ENCODE data around the gene NCL.

The NCL gene

DNA sequence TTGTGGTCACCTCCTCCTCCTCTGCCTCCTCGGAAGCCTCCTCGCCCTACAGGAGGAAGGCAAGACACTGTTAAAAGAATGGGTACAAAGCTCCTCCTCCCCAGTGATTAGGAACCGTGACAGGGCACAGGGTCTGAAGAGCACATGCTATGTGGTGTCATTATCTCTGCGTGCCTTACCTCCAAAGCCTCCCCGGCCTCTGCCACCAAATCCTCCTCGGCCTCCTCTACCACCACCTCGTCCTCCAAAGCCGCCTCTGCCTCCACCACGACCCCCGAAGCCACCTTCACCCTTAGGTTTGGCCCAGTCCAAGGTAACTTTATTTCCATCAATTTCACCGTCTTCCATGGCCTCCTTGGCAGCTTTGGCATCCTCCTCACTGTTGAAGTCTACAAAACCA lies 9.1 kb downstream of the NCL start:
- Histone ChIP-seq H2AFZ (ENCODE audit: low read depth) (no peak overlapping the region), H3K27me3 (ENCODE audit: insufficient read depth, low read depth) (no peaks in the 10 kb centered on the region), H3K4me3 (IDR thresholded peaks at IDR 0.05; ENCODE audit: insufficient read depth, low read depth, low read length) (no peak overlapping the region), H3K9ac (no peak overlapping the region), H3K4me1 (ENCODE audit: low read depth, poor library complexity, severe bottlenecking) (peaks cover 24% of the 10 kb centered on the region), H4K20me1 (ENCODE audit: insufficient read depth) (peaks cover 51% of the 10 kb centered on the region), H3K27ac (peak overlapping the region; percentile 4; the same call in 1 of the 2 replicates), H3K36me3 (ENCODE audit: insufficient read depth) (peaks cover 52% of the 10 kb centered on the region; the same call in 1 of the 2 replicates), H3K4me2 (no peak overlapping the region), H3K79me2 (ENCODE audit: insufficient read depth, low read depth) (peaks cover 36% of the 10 kb centered on the region)
- TF ChIP-seq, protein P1, sequence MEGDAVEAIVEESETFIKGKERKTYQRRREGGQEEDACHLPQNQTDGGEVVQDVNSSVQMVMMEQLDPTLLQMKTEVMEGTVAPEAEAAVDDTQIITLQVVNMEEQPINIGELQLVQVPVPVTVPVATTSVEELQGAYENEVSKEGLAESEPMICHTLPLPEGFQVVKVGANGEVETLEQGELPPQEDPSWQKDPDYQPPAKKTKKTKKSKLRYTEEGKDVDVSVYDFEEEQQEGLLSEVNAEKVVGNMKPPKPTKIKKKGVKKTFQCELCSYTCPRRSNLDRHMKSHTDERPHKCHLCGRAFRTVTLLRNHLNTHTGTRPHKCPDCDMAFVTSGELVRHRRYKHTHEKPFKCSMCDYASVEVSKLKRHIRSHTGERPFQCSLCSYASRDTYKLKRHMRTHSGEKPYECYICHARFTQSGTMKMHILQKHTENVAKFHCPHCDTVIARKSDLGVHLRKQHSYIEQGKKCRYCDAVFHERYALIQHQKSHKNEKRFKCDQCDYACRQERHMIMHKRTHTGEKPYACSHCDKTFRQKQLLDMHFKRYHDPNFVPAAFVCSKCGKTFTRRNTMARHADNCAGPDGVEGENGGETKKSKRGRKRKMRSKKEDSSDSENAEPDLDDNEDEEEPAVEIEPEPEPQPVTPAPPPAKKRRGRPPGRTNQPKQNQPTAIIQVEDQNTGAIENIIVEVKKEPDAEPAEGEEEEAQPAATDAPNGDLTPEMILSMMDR (conservative IDR thresholded peaks at IDR 0.05; ENCODE audit: low read depth, low read length): no peak

DNA sequence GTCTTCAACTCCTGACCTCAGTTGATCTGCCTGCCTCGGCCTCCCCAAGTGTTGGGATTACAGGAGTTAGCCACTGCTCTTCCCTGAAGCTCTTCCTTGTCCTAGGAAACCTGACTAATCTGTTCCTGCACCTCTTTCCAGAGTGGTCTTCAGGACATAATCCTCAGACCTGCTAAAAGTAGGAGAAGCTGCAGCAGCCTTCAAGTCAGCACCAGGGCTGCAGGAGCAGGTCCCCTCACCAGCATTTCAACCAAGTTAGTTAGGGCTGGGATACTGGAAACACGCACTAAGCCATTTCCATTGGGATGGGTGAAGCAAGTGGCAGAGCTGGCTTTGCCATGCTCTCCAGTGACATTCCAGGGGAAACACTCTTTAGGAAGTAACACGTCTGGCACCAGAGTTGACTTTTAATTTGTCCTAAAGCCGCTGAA lies 9.9 kb downstream of the NCL start:
- Histone ChIP-seq H3K4me1 (ENCODE audit: low read depth, poor library complexity, severe bottlenecking) (peaks cover 17% of the 10 kb centered on the region), H2AFZ (ENCODE audit: low read depth) (no peak overlapping the region), H3K79me2 (ENCODE audit: insufficient read depth, low read depth) (peaks cover 28% of the 10 kb centered on the region), H3K36me3 (ENCODE audit: insufficient read depth) (peaks cover 50% of the 10 kb centered on the region; the same call in 1 of the 2 replicates), H3K4me2 (no peak overlapping the region), H3K4me3 (IDR thresholded peaks at IDR 0.05; ENCODE audit: insufficient read depth, low read depth, low read length) (no peak overlapping the region), H4K20me1 (ENCODE audit: insufficient read depth) (peaks cover 43% of the 10 kb centered on the region), H3K27ac (peak overlapping the region; percentile 1; the same call in 1 of the 2 replicates), H3K27me3 (ENCODE audit: insufficient read depth, low read depth) (no peaks in the 10 kb centered on the region), H3K9ac (no peak overlapping the region)
- TF ChIP-seq, protein P1 (conservative IDR thresholded peaks at IDR 0.05; ENCODE audit: low read depth, low read length): no peak

DNA sequence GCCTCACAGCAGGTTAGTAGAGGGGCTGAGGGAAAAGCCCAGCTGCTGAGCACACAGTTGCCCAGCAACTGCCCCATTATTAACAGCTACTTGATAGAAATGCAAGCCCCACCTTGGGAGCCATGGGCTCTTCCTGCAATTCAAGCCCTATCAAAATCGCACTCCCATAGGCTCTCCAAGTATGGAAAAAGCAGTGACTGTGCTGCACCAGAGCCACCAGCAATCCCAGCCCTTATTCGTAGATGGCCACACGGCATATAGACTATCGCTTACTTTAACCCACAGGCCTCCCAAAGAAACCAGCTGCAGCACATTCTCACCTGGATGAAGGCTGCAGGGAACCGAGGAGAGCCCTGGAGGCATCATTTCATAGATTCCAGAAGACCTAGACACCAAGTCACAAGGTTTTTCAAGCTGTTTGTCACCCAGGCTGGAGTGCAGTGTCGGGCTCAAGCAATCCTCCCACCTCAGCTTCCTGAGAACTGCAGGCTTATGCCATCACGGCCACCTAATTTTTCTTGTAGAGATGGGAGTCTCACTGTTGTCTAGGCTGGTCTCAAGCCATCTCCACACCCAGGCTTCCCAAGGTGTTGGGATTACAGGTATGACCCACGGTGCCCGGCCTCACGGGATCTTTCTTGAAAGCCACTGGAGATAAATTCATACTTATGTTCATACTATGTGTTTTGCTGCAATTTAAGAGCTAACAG lies 11.3 kb downstream of the NCL start:
- peaks cover 29% of the 10 kb centered on the region; the same call in 1 of the 2 replicates for H4K20me1 ChIP-seq (ENCODE audit: insufficient read depth)
- peaks cover 37% of the 10 kb centered on the region; the same call in 1 of the 2 replicates for H3K36me3 ChIP-seq (ENCODE audit: insufficient read depth)
- no peaks in the 10 kb centered on the region for H3K27me3 ChIP-seq (ENCODE audit: insufficient read depth, low read depth)
- no peak overlapping the region for H3K4me2 ChIP-seq
- peaks cover 3% of the 10 kb centered on the region for H3K4me1 ChIP-seq (ENCODE audit: low read depth, poor library complexity, severe bottlenecking)
- H3K4me3 ChIP-seq (IDR thresholded peaks at IDR 0.05; ENCODE audit: insufficient read depth, low read depth, low read length): no peak overlapping the region
- TF ChIP-seq, protein P1 (conservative IDR thresholded peaks at IDR 0.05; ENCODE audit: low read depth, low read length): no peak
- peaks cover 14% of the 10 kb centered on the region; the same call in 1 of the 2 replicates for H3K79me2 ChIP-seq (ENCODE audit: insufficient read depth, low read depth)
- H2AFZ ChIP-seq (ENCODE audit: low read depth): no peak overlapping the region
- no peak overlapping the region for H3K9ac ChIP-seq
- peak overlapping the region; percentile 3; the same call in 1 of the 2 replicates for H3K27ac ChIP-seq

DNA sequence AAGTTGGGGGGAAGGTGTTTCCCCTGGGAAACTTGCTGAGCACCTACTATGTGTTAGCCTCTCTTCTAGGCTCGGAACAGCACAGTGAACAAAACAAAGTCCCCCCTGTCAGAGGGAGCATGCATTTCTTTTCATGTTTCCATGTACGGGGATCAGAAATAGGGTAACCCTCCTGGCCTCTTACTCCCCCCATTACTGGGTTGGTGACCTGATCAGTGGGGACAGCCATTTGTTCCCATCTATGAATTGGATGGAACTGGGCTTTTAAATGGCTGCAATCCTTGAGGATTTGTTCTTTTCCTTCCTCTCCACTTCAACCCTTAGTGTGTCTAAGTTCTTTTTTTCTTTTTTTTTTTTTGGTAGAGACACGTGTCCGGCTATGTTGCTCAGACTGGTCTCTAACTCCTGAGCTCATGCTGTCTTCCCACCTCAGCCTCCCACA lies 13.7 kb downstream of the NCL start:
- Histone ChIP-seq H3K4me3 (IDR thresholded peaks at IDR 0.05; ENCODE audit: insufficient read depth, low read depth, low read length) (no peak overlapping the region), H3K27me3 (ENCODE audit: insufficient read depth, low read depth) (no peaks in the 10 kb centered on the region), H3K4me1 (ENCODE audit: low read depth, poor library complexity, severe bottlenecking) (no peaks in the 10 kb centered on the region), H3K36me3 (ENCODE audit: insufficient read depth) (peaks cover 13% of the 10 kb centered on the region; the same call in 1 of the 2 replicates), H3K79me2 (ENCODE audit: insufficient read depth, low read depth) (no peaks in the 10 kb centered on the region), H2AFZ (ENCODE audit: low read depth) (no peak overlapping the region), H4K20me1 (ENCODE audit: insufficient read depth) (peaks cover 10% of the 10 kb centered on the region; the same call in 1 of the 2 replicates), H3K4me2 (no peak overlapping the region), H3K27ac (no peak overlapping the region), H3K9ac (no peak overlapping the region)
- TF ChIP-seq, protein P1 (conservative IDR thresholded peaks at IDR 0.05; ENCODE audit: low read depth, low read length): no peak

Measured in KMS-11 (cell line).